Caco-2 (cell line): Measurements from ENCODE around the gene BORA. TPM values are rescaled to one million over a fixed set of nuclear protein-coding genes. Genes with fewer than 3 reads are reported as not detected.

Source experiments
- BruUV-seq: library from RNA; stranded (reverse); fragments of 400-500 nt; replicated peaks from 2 replicates; lab custom pipeline; 2021; lab: Mats Ljungman, UMichigan
- CTCF ChIA-PET: fragments of 300-600 bp; sonication (Branson Sonifier 250); formaldehyde crosslinking; loops from one replicate; lab custom pipeline; 2022; ENCODE audit warnings: antibody characterized with exemption; lab: Charles Lee
- POLR2A ChIA-PET: fragments of 300-600 bp; sonication (Branson Sonifier 250); formaldehyde crosslinking; loops from one replicate; lab custom pipeline; 2022; ENCODE audit warnings: antibody characterized with exemption; lab: Charles Lee
- DNase-seq, 2 experiments: peaks; one replicate each; pipeline versions ENCODE4 v3.0.0 to v3.0.0-alpha.2; 2020 to 2022
- H3K27me3 ChIP-seq: replicated peaks from 2 replicates; pipeline ENCODE4 v1.6.0; 2011; ENCODE audit warnings: low read length; ENCODE audit not compliant: control insufficient read depth, insufficient read depth
- H3K36me3 ChIP-seq: 2 replicates; pipeline ENCODE4 v1.5.1; 2011; ENCODE audit warnings: low read length; ENCODE audit not compliant: control insufficient read depth, insufficient read depth
- H3K4me1 ChIP-seq: fragments of 250-450 bp; sonication (Bioruptor Pico); 2 replicates; pipeline ENCODE4 v1.5.1; 2020; ENCODE audit warnings: mild to moderate bottlenecking
- H3K4me3 ChIP-seq: 2 replicates; pipeline ENCODE4 v1.5.1; 2011; ENCODE audit warnings: low read depth, mild to moderate bottlenecking, control low read depth, low read length
- H3K9me3 ChIP-seq: fragments of 250-450 bp; sonication (Bioruptor Pico); 2 replicates; pipeline ENCODE4 v1.5.1; 2020; ENCODE audit warnings: mild to moderate bottlenecking, moderate library complexity
- H3K27ac Mint-ChIP-seq: one replicate; pipeline ENCODE4 v1.8.0; 2022; ENCODE audit warnings: mixed read lengths; ENCODE audit not compliant: unreplicated experiment
- H3K27me3 Mint-ChIP-seq: one replicate; pipeline ENCODE4 v1.8.0; 2022; ENCODE audit warnings: mixed read lengths; ENCODE audit not compliant: insufficient read depth, unreplicated experiment
- H3K36me3 Mint-ChIP-seq: one replicate; pipeline ENCODE4 v1.8.0; 2022; ENCODE audit warnings: mild to moderate bottlenecking, mixed read lengths; ENCODE audit not compliant: insufficient read depth, unreplicated experiment
- H3K4me1 Mint-ChIP-seq: one replicate; pipeline ENCODE4 v1.8.0; 2022; ENCODE audit warnings: low read depth, mixed read lengths; ENCODE audit not compliant: unreplicated experiment
- H3K4me3 Mint-ChIP-seq: one replicate; pipeline ENCODE4 v1.8.0; 2022; ENCODE audit warnings: mild to moderate bottlenecking, moderate library complexity, mixed read lengths; ENCODE audit not compliant: unreplicated experiment
- H3K9me3 Mint-ChIP-seq: one replicate; pipeline ENCODE4 v1.8.0; 2022; ENCODE audit warnings: mixed read lengths; ENCODE audit not compliant: unreplicated experiment
- CTCF ChIP-seq, 2 experiments: fragments of 200-600 bp in 1 of 2; IDR thresholded peaks; 1 replicate in 1 of 2; 2 replicates in 1 of 2; pipeline versions ENCODE4 v1.5.1 to v1.8.0; 2011 to 2022; ENCODE audit warnings: antibody characterized with exemption in 1 of 2, control low read depth in 1 of 2, inconsistent platforms in 1 of 2, low read depth in 1 of 2, low read length in 1 of 2, mild to moderate bottlenecking in 1 of 2, moderate library complexity in 1 of 2; ENCODE audit not compliant: insufficient read depth in 1 of 2, severe bottlenecking in 1 of 2, unreplicated experiment in 1 of 2
- intact Hi-C: fragments of 100-400 bp; cut with micrococcal nuclease; formaldehyde crosslinking; loops from one replicate; pipeline ENCODE4 v1.10.0; 2022; ENCODE audit not compliant: unreplicated experiment
- total RNA-seq: library from RNA; stranded (reverse); gene quantifications from 2 replicates; pipeline ENCODE4 v1.2.3, GENCODE V29; 2022

BORA gene
- total RNA-seq, 1 experiment from 2014 or later: 27.5 TPM

GRCh38 chr13:72693832-72694231 is 33.9 kb upstream of the BORA start:
- ChIA-PET POLR2A (no interaction called here), CTCF (no interaction called here)
- Mint-ChIP-seq H3K4me3 (no peak overlapping the region), H3K9me3 (no peaks in the 10 kb centered on the region), H3K4me1 (no peaks in the 10 kb centered on the region), H3K27me3 (no peaks in the 10 kb centered on the region), H3K36me3 (no peaks in the 10 kb centered on the region), H3K27ac (no peak overlapping the region)
- TF ChIP-seq CTCF (IDR thresholded peaks at IDR 0.05; ENCODE audit: insufficient read depth in 1 of 2, low read depth in 1 of 2, low read length in 1 of 2, severe bottlenecking in 1 of 2, unreplicated experiment in 1 of 2): no peak
- H3K27me3 ChIP-seq: no peaks in the 10 kb centered on the region
- H3K4me3 ChIP-seq: no peak overlapping the region
- peaks cover 11% of the 10 kb centered on the region for H3K9me3 ChIP-seq
- no peak for DNase-seq
- no peaks in the 10 kb centered on the region for H3K36me3 ChIP-seq
- BruUV-seq: no TSS peak
- no peaks in the 10 kb centered on the region for H3K4me1 ChIP-seq
- intact Hi-C loops: no loop called here

- Mint-ChIP-seq H3K4me1 (no peaks in the 10 kb centered on the region), H3K27me3 (no peaks in the 10 kb centered on the region), H3K36me3 (no peaks in the 10 kb centered on the region), H3K4me3 (no peak overlapping the region), H3K9me3 (no peaks in the 10 kb centered on the region), H3K27ac (no peak overlapping the region)
- DNase-seq: no peak
- H3K4me1 ChIP-seq: no peaks in the 10 kb centered on the region
- no peak overlapping the region for H3K4me3 ChIP-seq
- BruUV-seq: no TSS peak
- POLR2A ChIA-PET: interaction anchor here (0.6 kb wide), 1 partner anchor 828 kb away, joined by 3 read pairs; no protein-coding TSS in a partner anchor
- CTCF ChIA-PET: interaction anchor here (0.7 kb wide), 1 partner anchor 1586 kb away, joined by 3 read pairs; no protein-coding TSS in a partner anchor
- H3K9me3 ChIP-seq: peaks cover 11% of the 10 kb centered on the region
- no peaks in the 10 kb centered on the region for H3K27me3 ChIP-seq
- intact Hi-C loops: no loop called here
- no peaks in the 10 kb centered on the region for H3K36me3 ChIP-seq
- TF ChIP-seq CTCF (IDR thresholded peaks at IDR 0.05; ENCODE audit: insufficient read depth in 1 of 2, low read depth in 1 of 2, low read length in 1 of 2, severe bottlenecking in 1 of 2, unreplicated experiment in 1 of 2): no peak
These were observed 33.4 kb upstream of the BORA start for GRCh38 chr13:72694314-72694713.

GRCh38 chr13:72696579-72696978 is 31.1 kb upstream of the BORA start:
- no peaks in the 10 kb centered on the region for H3K9me3 Mint-ChIP-seq
- H3K36me3 Mint-ChIP-seq: no peaks in the 10 kb centered on the region
- no peak overlapping the region for H3K4me3 Mint-ChIP-seq
- no peaks in the 10 kb centered on the region for H3K4me1 ChIP-seq
- DNase-seq: no peak
- no peaks in the 10 kb centered on the region for H3K27me3 ChIP-seq
- peaks cover 11% of the 10 kb centered on the region for H3K9me3 ChIP-seq
- intact Hi-C loops: loop anchor here (1.0 to 5.0 kb wide), 4 partner anchors 53 to 1376 kb away; no protein-coding TSS in a partner anchor
- no peak overlapping the region for H3K4me3 ChIP-seq
- BruUV-seq: no TSS peak
- POLR2A ChIA-PET: no interaction called here
- CTCF ChIA-PET: no interaction called here
- no peaks in the 10 kb centered on the region for H3K4me1 Mint-ChIP-seq
- TF ChIP-seq CTCF (IDR thresholded peaks at IDR 0.05; ENCODE audit: insufficient read depth in 1 of 2, low read depth in 1 of 2, low read length in 1 of 2, severe bottlenecking in 1 of 2, unreplicated experiment in 1 of 2): peak in 1 of 2 experiments; percentile 58
- no peaks in the 10 kb centered on the region for H3K36me3 ChIP-seq
- no peak overlapping the region for H3K27ac Mint-ChIP-seq
- no peaks in the 10 kb centered on the region for H3K27me3 Mint-ChIP-seq
